Kidney (tissue), 14 donors: ENCODE results near the gene C10orf90. TPM values are rescaled to one million over a fixed set of nuclear protein-coding genes. Genes with fewer than 3 reads are reported as not detected.

Experiments
- DNase-seq, 5 donors: peaks; one replicate each; pipeline ENCODE4 v3.0.0-alpha.2; 2013 to 2020
- FAIRE-seq: peaks from 2 replicates; lab custom pipeline; 2012; peaks lifted over from hg19 to GRCh38; lab: Jason Lieb, UNC
- H3K27ac ChIP-seq, 2 donors: one replicate each; pipeline ENCODE4 v1.7.0; 2013; ENCODE audit warnings: low read depth in 2 of 2, low read length in 2 of 2, inconsistent platforms in 1 of 2
- H3K27me3 ChIP-seq: one replicate; pipeline ENCODE4 v1.7.1; 2013; ENCODE audit warnings: low read length, inconsistent platforms; ENCODE audit not compliant: control insufficient read depth, insufficient read depth
- H3K36me3 ChIP-seq, 3 donors: one replicate each; pipeline versions ENCODE4 v1.7.0 to v1.7.1; 2013; ENCODE audit warnings: low read length in 3 of 3, control low read depth in 1 of 3, inconsistent platforms in 1 of 3; ENCODE audit not compliant: insufficient read depth in 3 of 3, control insufficient read depth in 2 of 3
- H3K4me1 ChIP-seq, 3 donors: one replicate each; pipeline versions ENCODE4 v1.7.0 to v1.7.1; 2013; ENCODE audit warnings: low read length in 3 of 3, inconsistent platforms in 1 of 3, low read depth in 1 of 3; ENCODE audit not compliant: control insufficient read depth in 2 of 3, insufficient read depth in 2 of 3
- H3K4me3 ChIP-seq, 3 donors: one replicate each; pipeline versions ENCODE4 v1.7.0 to v1.8.1; 2013; ENCODE audit warnings: low read length in 3 of 3, control low read depth in 1 of 3, inconsistent platforms in 1 of 3
- H3K9ac ChIP-seq, 3 donors: one replicate each; pipeline versions ENCODE4 v1.7.0 to v1.7.1; 2013; ENCODE audit warnings: low read length in 3 of 3, control low read depth in 1 of 3, inconsistent platforms in 1 of 3
- H3K9me3 ChIP-seq, 3 donors: one replicate each; pipeline versions ENCODE4 v1.7.0 to v1.7.1; 2013; ENCODE audit warnings: low read length in 3 of 3, control low read depth in 1 of 3, inconsistent platforms in 1 of 3; ENCODE audit not compliant: control insufficient read depth in 2 of 3, insufficient read depth in 1 of 3
- intact Hi-C: fragments of 100-400 bp; cut with DNase I; formaldehyde crosslinking; loops from one replicate; pipeline ENCODE4 v1.11.1; 2022
- polyA plus RNA-seq: library from polyadenylated mRNA; stranded (reverse); fragments of 350-450 nt; fragmentation: Illumina TruSeq; extraction: RNeasy Lipid Tissue Mini Kit (QIAGEN cat#74804); gene quantifications from one replicate; pipeline ENCODE4 v1.2.3, GENCODE V29; 2014; ENCODE audit warnings: low read depth, low replicate concordance; ENCODE audit not compliant: insufficient read depth
- total RNA-seq: library from RNA; stranded (reverse); fragmentation: NEBNext Ultra II Directional; extraction: Animal tissue kit (Norgen Biotek cat#: 25700); gene quantifications from one replicate; pipeline ENCODE4 v1.2.1, GENCODE V29; 2021
- TF ChIP-seq, protein P1 (sequence below): IDR thresholded peaks from 3 replicates; pipeline ENCODE4 v1.5.1; 2012; ENCODE audit warnings: mild to moderate bottlenecking, moderate library complexity, borderline replicate concordance; ENCODE audit not compliant: insufficient read depth; ENCODE audit errors: extremely low read depth
- donor health status: control.
- donor health status: control.
- donor health status: control.
- donor health status: control.
- donor health status: control.
- donor health status: DM: yes; HTN: yes; CAD: no.
- donor health status: Normal renal cell carcinoma (clear cell type).

Gene C10orf90
- total and polyA plus RNA-seq, 2 donors from 2014 or later = 0.30 TPM; not detected in 1

- H3K4me3 ChIP-seq = no peak overlapping the region
- no peaks in the 10 kb centered on the region for H3K36me3 ChIP-seq
- no peaks in the 10 kb centered on the region for H3K4me1 ChIP-seq
- TF ChIP-seq, protein P1, sequence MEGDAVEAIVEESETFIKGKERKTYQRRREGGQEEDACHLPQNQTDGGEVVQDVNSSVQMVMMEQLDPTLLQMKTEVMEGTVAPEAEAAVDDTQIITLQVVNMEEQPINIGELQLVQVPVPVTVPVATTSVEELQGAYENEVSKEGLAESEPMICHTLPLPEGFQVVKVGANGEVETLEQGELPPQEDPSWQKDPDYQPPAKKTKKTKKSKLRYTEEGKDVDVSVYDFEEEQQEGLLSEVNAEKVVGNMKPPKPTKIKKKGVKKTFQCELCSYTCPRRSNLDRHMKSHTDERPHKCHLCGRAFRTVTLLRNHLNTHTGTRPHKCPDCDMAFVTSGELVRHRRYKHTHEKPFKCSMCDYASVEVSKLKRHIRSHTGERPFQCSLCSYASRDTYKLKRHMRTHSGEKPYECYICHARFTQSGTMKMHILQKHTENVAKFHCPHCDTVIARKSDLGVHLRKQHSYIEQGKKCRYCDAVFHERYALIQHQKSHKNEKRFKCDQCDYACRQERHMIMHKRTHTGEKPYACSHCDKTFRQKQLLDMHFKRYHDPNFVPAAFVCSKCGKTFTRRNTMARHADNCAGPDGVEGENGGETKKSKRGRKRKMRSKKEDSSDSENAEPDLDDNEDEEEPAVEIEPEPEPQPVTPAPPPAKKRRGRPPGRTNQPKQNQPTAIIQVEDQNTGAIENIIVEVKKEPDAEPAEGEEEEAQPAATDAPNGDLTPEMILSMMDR = no peak
- no peaks in the 10 kb centered on the region for H3K9me3 ChIP-seq
- no peak overlapping the region for H3K9ac ChIP-seq
- H3K27me3 ChIP-seq = no peaks in the 10 kb centered on the region
- FAIRE-seq (no peak), DNase-seq (no peak)
- H3K27ac ChIP-seq = no peak overlapping the region
- intact Hi-C loops = no loop called here
These were observed 31.7 kb upstream of the C10orf90 start for GRCh38 chr10:126702181-126702580.

DNA sequence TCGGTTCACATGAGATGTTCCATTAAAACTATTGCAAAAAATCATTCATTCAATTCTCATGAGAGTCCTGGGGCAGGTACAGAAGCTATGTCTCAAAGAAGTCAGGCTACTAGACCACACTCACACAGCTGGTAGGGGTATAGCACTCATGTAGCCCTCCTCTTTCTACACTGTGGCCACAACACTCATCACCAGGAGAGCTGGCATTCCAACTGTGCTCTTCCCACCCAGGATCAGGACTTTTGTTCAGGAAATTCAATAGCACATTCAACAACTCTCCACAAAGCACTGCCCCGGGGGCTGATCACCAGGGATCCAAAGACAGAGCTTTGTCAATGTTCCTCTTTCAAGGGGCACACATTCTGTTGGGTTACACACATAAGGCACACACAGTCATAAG lies 31.0 kb upstream of the C10orf90 start:
- no peak overlapping the region for H3K27ac ChIP-seq
- H3K27me3 ChIP-seq = no peaks in the 10 kb centered on the region
- TF ChIP-seq, protein P1 = no peak
- intact Hi-C loops = no loop called here
- H3K4me1 ChIP-seq = no peaks in the 10 kb centered on the region
- no peaks in the 10 kb centered on the region for H3K9me3 ChIP-seq
- FAIRE-seq (no peak), DNase-seq (no peak)
- H3K36me3 ChIP-seq = no peaks in the 10 kb centered on the region
- no peak overlapping the region for H3K4me3 ChIP-seq
- no peak overlapping the region for H3K9ac ChIP-seq

- no peak overlapping the region for H3K27ac ChIP-seq
- H3K36me3 ChIP-seq = no peaks in the 10 kb centered on the region
- DNase-seq = no peak
- H3K4me1 ChIP-seq = no peaks in the 10 kb centered on the region
- peaks cover 0 to 2% (median 0%) of the 10 kb centered on the region in 3 donors for H3K9me3 ChIP-seq
- intact Hi-C loops = no loop called here
- H3K4me3 ChIP-seq = no peak overlapping the region
- H3K9ac ChIP-seq = no peak overlapping the region
- TF ChIP-seq, protein P1 = no peak
- FAIRE-seq = no peak
- H3K27me3 ChIP-seq = no peaks in the 10 kb centered on the region
These were observed 26.2 kb upstream of the C10orf90 start for GRCh38 chr10:126696684-126697083.

DNA sequence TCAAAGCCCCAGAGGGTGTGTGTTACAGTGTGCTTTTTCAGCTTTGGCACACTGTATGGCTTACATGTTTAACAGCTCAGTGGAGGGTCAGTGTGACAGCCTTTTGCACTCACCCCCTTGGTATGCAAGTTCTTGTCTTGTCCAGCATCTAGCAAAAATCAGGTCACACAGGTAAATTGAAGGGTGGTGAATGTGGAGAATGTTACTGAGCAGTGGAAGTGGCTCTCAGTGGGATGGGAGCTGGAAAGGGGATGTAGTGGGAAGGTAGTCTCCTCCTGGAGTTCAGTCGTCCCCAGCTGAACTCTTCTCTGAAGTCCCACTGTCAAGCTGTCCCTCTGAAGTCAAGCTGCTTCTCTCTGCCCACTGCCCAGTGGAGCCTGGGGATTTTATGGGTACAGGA lies 21.0 kb upstream of the C10orf90 start:
- H3K4me1 ChIP-seq = no peaks in the 10 kb centered on the region
- DNase-seq = no peak
- TF ChIP-seq, protein P1 = no peak
- H3K9me3 ChIP-seq = peaks cover 0 to 2% (median 0%) of the 10 kb centered on the region in 3 donors
- no peaks in the 10 kb centered on the region for H3K27me3 ChIP-seq
- no peaks in the 10 kb centered on the region for H3K36me3 ChIP-seq
- no peak overlapping the region for H3K9ac ChIP-seq
- no peak for FAIRE-seq
- H3K27ac ChIP-seq = no peak overlapping the region
- no peak overlapping the region for H3K4me3 ChIP-seq
- intact Hi-C loops = no loop called here
